Activated naive CD4-positive, alpha-beta T cell treated with anti-CD3 and anti-CD28 coated beads, Interleukin-2, amount 10 ng/mL, durations not matched to agents 7 days and 5 days (primary cell): Measurements from ENCODE around the gene NPSR1.
"Not testable (repeated sequence)": the region's sequence is repeated elsewhere in the genome, so short reads cannot be mapped to it uniquely, and the experiment has no call there.

Experiments
- CTCF ChIA-PET: fragments of 350-600 bp; sonication (Branson Sonifier 250); formaldehyde crosslinking; loops from one replicate; lab custom pipeline; 2021; ENCODE audit warnings: antibody characterized with exemption; lab: Charles Lee
- DNase-seq: peaks from one replicate; pipeline ENCODE4 v3.0.0-alpha.2; 2020
- H3K27ac Mint-ChIP-seq: one replicate; pipeline ENCODE4 v1.8.0; 2021; ENCODE audit warnings: mild to moderate bottlenecking, moderate library complexity, mixed read lengths
- H3K27me3 Mint-ChIP-seq: one replicate; pipeline ENCODE4 v1.8.0; 2021; ENCODE audit warnings: mild to moderate bottlenecking, mixed read lengths
- H3K36me3 Mint-ChIP-seq: one replicate; pipeline ENCODE4 v1.8.0; 2021; ENCODE audit warnings: mixed read lengths
- H3K4me1 Mint-ChIP-seq: one replicate; pipeline ENCODE4 v1.8.0; 2021; ENCODE audit warnings: mixed read lengths
- H3K4me3 Mint-ChIP-seq: one replicate; pipeline ENCODE4 v1.8.0; 2021; ENCODE audit warnings: mild to moderate bottlenecking, moderate library complexity, mixed read lengths
- H3K9me3 Mint-ChIP-seq: one replicate; pipeline ENCODE4 v1.8.0; 2021; ENCODE audit warnings: mixed read lengths

NPSR1 gene

DNA sequence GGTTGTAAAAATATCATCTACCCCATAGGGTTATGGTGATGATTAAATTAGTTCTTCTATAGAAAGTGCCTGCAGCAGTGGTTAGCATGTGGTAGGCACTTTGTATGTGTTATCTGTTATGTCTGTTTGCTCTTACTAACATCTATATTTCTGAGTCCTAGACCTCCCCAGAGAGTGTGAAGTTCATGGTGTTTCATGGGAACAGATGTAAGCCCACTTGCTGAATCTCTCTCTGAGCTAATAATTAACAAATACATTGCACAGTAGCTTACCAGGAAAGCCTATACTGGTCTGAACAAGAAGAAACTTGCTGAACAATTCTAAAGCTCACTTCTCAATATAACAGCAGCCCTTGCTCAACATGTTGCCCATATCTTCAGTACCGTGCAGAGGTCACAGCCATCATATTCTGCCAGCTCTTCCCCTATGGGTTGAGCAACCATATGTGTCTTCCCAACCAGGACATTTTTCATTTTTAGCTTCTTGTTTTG, 100.1 kb downstream of the NPSR1 start:
- Mint-ChIP-seq H3K27me3 (no peaks in the 10 kb centered on the region), H3K27ac (no peak overlapping the region), H3K4me1 (no peaks in the 10 kb centered on the region), H3K36me3 (no peaks in the 10 kb centered on the region), H3K9me3 (no peaks in the 10 kb centered on the region), H3K4me3 (no peak overlapping the region)
- no peak for DNase-seq
- CTCF ChIA-PET, result no interaction called here

DNA sequence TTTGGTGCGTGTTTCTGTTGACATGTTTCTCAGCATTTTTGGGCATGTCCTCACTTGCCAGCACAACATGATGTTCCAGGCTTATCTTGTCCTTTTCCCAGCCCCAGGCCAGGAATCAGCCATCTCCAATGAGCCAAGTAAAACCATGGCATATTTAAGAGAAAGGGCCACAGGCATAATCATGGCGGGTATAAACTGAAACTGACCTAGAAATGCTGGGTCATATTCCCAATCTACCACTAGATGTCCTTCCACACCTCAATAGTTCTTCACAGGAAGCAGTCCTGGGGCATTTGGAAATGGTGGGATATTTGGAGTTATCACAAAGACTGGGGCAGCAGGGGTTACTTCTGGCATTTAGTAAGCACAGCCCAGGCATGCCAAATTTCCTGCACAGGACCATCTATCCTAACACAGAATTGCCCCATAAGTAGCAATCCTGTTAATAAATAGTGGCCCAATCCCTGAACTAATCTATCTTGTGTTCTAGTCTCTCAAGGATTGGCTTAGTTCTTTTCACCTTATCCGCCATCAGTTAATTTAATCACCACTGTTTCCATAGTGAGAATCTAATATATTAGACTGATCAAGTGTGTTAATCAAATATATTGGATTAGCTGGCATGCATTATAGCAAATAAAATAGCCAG, 101.6 kb downstream of the NPSR1 start:
- H3K9me3 Mint-ChIP-seq, result no peaks in the 10 kb centered on the region
- H3K4me3 Mint-ChIP-seq, result no peak overlapping the region
- CTCF ChIA-PET, result no interaction called here
- H3K27me3 Mint-ChIP-seq, result no peaks in the 10 kb centered on the region
- no peak for DNase-seq
- no peak overlapping the region for H3K27ac Mint-ChIP-seq
- H3K4me1 Mint-ChIP-seq, result no peaks in the 10 kb centered on the region
- no peaks in the 10 kb centered on the region for H3K36me3 Mint-ChIP-seq

- Mint-ChIP-seq H3K36me3 (no peaks in the 10 kb centered on the region), H3K27me3 (no peaks in the 10 kb centered on the region), H3K9me3 (no peaks in the 10 kb centered on the region), H3K4me3 (no peak overlapping the region), H3K27ac (no peak overlapping the region), H3K4me1 (no peaks in the 10 kb centered on the region)
- CTCF ChIA-PET, result no interaction called here
- DNase-seq, result no peak
Measured at GRCh38 chr7:34760271-34760670, 102.3 kb downstream of the NPSR1 start.

DNA sequence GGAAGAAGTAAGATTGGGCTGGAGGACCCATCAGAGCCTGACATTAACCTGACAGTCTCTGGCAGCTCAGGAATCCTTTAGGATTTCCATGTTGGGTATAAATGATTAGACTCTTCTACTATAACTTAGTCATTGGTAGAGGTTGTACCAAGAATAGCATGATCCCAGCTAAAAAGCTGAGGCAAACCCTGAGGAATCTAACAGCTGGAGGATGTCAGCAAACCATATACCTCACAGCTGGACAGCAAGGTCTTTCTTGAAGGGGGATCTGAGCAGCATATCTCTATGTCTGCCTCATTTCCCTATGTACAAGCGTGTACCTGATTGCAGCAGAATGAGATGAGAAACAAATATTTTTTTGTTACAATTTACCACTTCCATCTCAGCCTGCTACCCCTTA, 103.2 kb downstream of the NPSR1 start:
- CTCF ChIA-PET, result no interaction called here
- no peak for DNase-seq
- Mint-ChIP-seq H3K4me3 (no peak overlapping the region), H3K9me3 (no peaks in the 10 kb centered on the region), H3K4me1 (no peaks in the 10 kb centered on the region), H3K36me3 (no peaks in the 10 kb centered on the region), H3K27me3 (no peaks in the 10 kb centered on the region), H3K27ac (no peak overlapping the region)

DNA sequence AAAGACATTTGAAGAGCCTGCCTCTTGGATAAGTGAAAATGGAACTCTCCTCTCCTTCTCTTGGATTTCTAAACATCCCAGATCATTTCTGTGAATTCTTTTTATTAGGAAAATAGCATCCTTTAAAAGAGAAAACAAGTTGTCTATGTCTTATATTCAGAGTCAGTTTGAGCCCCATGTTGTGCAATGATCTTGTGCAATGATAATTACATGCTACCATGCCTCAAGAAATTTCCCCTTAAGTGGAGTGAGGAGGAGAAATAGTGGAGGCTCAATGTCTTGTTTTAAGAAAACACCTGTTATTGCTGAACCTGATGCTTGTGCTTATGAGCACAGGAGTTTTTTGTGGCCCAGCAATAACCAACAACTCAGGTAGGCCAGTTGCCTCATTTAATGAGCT, 103.6 kb downstream of the NPSR1 start:
- H3K4me3 Mint-ChIP-seq, result no peak overlapping the region
- CTCF ChIA-PET, result no interaction called here

GRCh38 chr7:34762764-34763163, 104.7 kb downstream of the NPSR1 start:
- H3K9me3 Mint-ChIP-seq, result no peaks in the 10 kb centered on the region
- H3K27me3 Mint-ChIP-seq, result no peaks in the 10 kb centered on the region
- H3K4me3 Mint-ChIP-seq, result no peak overlapping the region
- no peaks in the 10 kb centered on the region for H3K4me1 Mint-ChIP-seq
- CTCF ChIA-PET, result no interaction called here
- H3K36me3 Mint-ChIP-seq, result no peaks in the 10 kb centered on the region
- H3K27ac Mint-ChIP-seq, result no peak overlapping the region
- DNase-seq, result no peak

More for the DNA sequence above, 103.6 kb downstream of the NPSR1 start:
- no peaks in the 10 kb centered on the region for H3K4me1 Mint-ChIP-seq
- no peaks in the 10 kb centered on the region for H3K27me3 Mint-ChIP-seq
- no peak for DNase-seq
- H3K27ac Mint-ChIP-seq, result no peak overlapping the region
- H3K36me3 Mint-ChIP-seq, result no peaks in the 10 kb centered on the region
- no peaks in the 10 kb centered on the region for H3K9me3 Mint-ChIP-seq

DNA sequence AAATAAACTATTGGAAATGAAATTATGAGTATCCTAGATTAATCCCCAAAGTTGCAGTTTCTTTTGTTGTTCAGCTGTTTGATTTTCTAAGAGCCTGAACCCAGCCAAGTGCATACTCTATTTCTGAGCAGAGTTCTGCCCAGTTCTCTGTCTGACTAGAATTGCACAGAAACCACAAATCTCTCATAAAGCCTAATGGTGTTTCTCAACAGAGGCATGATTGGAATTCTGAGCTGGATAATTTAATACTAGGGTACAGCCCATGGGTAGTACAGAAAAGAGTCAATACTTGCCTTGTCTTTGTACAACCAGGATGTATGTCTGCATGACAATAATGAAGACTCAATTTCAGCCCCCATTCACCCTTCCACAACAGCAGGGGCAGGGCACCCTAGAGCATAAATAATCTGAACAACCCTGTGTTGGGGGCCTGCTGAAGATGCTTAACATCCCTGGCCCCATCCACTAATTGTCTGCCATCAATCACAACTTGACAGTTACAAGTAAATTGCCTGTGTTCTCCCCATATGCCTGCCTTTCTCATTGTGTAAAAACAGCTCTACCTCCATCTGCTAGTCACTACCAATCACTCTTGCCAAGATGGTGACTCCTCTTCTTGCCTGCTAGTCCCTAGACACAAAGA, 114.4 kb downstream of the NPSR1 start:
- CTCF ChIA-PET, result interaction anchor here (0.6 kb wide), 1 partner anchor 69 kb away, joined by 3 read pairs; no protein-coding TSS in a partner anchor
- Mint-ChIP-seq H3K36me3 (no peaks in the 10 kb centered on the region), H3K9me3 (no peaks in the 10 kb centered on the region), H3K27me3 (no peaks in the 10 kb centered on the region), H3K27ac (no peak overlapping the region), H3K4me3 (no peak overlapping the region), H3K4me1 (no peaks in the 10 kb centered on the region)
- DNase-seq, result no peak

DNA sequence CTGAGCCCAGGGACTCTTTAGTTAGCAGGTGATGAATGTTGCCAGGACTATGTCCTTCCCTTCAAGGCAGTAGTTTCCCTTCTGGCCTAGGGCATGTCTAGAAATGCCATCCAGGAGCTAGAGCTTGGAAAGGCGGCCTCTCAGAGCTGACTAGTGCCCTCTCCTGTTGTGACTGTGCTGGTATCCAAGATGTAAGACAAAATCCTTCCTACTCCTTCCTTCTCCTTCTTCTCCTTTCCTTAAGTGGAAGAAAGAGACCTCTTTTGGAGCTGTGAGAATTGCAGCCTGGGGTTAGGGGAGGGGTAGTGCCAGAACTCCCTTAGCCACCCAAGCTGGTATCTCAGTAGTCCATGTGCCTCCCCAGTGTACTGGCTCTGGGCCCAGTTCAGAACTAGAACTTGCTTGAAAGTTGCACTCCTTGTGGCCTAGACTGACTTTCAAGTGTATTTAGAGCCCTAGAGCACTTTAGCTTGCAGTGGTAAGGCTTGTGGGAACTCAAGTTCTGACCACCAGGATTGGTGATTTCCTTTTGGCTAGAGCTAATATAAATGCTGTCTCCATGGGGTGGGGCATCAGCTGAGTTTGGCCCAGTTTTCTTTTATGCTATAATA, 118.8 kb downstream of the NPSR1 start:
- Mint-ChIP-seq H3K27ac (no peak overlapping the region), H3K36me3 (no peaks in the 10 kb centered on the region), H3K4me3 (no peak overlapping the region), H3K27me3 (no peaks in the 10 kb centered on the region), H3K4me1 (no peaks in the 10 kb centered on the region), H3K9me3 (no peaks in the 10 kb centered on the region)
- CTCF ChIA-PET, result no interaction called here
- no peak for DNase-seq

DNA sequence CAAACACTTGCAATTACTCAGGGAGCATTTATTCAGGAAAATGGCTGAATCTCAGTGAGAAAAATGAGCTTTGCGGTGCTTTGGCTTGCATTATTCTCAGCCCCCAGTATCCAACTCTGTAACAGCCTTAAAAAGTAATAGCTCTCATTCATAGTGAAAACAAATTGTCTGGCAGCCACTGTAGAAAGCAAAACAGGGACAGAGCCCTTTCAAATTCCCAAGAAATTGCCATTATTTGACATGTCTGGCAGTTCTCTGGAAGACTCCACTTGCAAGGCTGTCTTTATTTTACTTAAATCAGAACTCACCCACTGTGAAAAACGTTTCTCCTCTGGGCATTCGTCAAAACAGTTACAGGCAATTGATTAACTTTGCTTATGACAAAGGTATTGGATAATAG, 122.5 kb downstream of the NPSR1 start:
- no peak overlapping the region for H3K4me3 Mint-ChIP-seq
- DNase-seq, result no peak
- CTCF ChIA-PET, result interaction anchor here (0.6 kb wide), 1 partner anchor 1673 kb away, joined by 3 read pairs; no protein-coding TSS in a partner anchor
- H3K27me3 Mint-ChIP-seq, result no peaks in the 10 kb centered on the region
- peaks cover 15% of the 10 kb centered on the region for H3K9me3 Mint-ChIP-seq
- H3K27ac Mint-ChIP-seq, result no peak overlapping the region
- no peaks in the 10 kb centered on the region for H3K4me1 Mint-ChIP-seq
- H3K36me3 Mint-ChIP-seq, result no peaks in the 10 kb centered on the region

DNA sequence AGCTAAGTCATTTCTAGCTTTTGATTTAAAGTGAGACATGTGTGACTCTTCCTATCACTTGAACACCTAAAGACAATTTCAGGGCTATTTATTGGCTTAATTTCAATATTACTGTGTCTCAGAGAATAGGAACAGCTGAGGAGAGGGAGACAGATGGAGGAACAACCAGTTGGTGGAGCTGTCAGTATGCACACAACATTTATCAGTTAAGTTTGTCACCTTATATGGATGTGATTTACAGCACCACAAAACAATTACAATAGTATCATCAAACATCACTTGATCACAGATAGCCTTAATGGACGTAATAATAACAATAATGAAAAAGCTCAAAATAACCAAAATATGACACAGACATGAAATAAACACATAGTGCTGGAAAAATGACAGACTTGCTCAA, 129.6 kb downstream of the NPSR1 start:
- Mint-ChIP-seq H3K36me3 (no peaks in the 10 kb centered on the region), H3K4me3 (no peak overlapping the region), H3K4me1 (no peaks in the 10 kb centered on the region), H3K27me3 (no peaks in the 10 kb centered on the region), H3K9me3 (peaks cover 12% of the 10 kb centered on the region), H3K27ac (no peak overlapping the region)
- CTCF ChIA-PET, result no interaction called here
- no peak for DNase-seq

DNA sequence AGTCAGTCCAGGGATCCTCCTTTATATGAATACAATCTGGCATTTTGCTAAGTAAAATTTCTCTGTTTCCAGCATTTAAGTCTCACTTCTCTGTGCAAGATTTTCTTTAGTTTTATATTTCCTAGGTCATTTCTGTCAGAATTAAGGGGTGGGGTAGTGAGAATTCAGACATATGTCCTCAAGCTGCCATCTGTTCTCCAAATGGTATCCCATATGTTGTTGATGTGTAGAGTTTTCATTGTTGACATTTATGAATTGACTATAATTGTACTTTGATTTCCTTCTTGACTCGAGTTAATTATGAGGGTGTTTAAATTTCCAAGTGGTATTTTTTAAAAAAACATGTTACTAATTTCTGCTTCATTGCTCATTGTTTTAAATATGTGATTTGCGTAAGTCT, 148.8 kb downstream of the NPSR1 start:
- H3K4me1 Mint-ChIP-seq, result no peaks in the 10 kb centered on the region
- no peak overlapping the region for H3K27ac Mint-ChIP-seq
- H3K4me3 Mint-ChIP-seq, result no peak overlapping the region
- CTCF ChIA-PET, result no interaction called here
- no peaks in the 10 kb centered on the region for H3K36me3 Mint-ChIP-seq
- no peaks in the 10 kb centered on the region for H3K27me3 Mint-ChIP-seq
- no peak for DNase-seq
- no peaks in the 10 kb centered on the region for H3K9me3 Mint-ChIP-seq

DNA sequence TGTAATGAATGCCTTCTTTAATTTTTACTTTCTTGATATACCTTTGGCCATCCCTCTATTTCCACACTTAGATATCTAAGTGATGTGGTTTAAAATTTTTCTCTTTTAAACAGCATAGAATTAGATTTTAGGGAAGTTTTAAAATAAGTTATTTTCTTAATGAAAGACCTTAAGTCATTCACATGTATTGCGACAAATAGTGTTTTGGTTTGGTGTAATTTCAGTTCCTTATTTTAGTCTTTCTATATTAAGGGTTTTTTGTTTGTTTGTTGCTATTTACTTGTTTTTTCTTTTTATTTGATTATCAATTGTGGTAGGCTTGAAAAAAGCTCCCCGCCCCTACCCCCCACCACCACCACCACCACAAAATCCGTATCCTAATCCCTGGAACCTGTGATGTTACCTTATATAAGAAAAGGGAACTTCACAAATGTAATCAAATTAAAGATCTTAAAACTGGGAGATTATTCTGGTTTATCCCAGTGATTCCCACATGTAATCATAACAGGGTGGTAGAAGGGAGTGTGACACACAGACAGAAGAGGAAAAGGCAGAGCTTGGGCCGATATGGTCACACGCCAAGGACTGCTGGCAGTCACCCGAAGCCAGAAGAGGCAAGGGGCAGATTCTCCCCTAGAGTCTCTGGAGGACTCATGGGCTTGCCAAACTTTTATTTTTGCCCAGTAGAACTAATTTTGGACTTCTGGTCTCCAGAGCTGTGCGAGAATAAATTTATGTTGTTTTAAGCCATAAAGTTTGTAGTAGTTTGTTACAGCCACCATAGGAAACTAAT, 149.7 kb downstream of the NPSR1 start:
- Mint-ChIP-seq H3K36me3 (no peaks in the 10 kb centered on the region), H3K4me1 (no peaks in the 10 kb centered on the region), H3K27ac (no peak overlapping the region), H3K9me3 (no peaks in the 10 kb centered on the region), H3K27me3 (no peaks in the 10 kb centered on the region), H3K4me3 (no peak overlapping the region)
- DNase-seq, result no peak
- CTCF ChIA-PET, result no interaction called here

GRCh38 chr7:34814203-34814842, 156.3 kb downstream of the NPSR1 start:
- H3K27ac Mint-ChIP-seq, H3K36me3 Mint-ChIP-seq, H3K27me3 Mint-ChIP-seq, DNase-seq, H3K4me3 Mint-ChIP-seq, CTCF ChIA-PET, H3K4me1 Mint-ChIP-seq, H3K9me3 Mint-ChIP-seq: not testable (repeated sequence)

- CTCF ChIA-PET, result no interaction called here
- H3K27ac Mint-ChIP-seq, result no peak overlapping the region
Measured at GRCh38 chr7:34821932-34822558, 164.0 kb downstream of the NPSR1 start.

More at GRCh38 chr7:34821932-34822558, 164.0 kb downstream of the NPSR1 start:
- H3K27me3 Mint-ChIP-seq, result no peaks in the 10 kb centered on the region
- DNase-seq, result no peak
- H3K9me3 Mint-ChIP-seq, result no peaks in the 10 kb centered on the region
- no peaks in the 10 kb centered on the region for H3K4me1 Mint-ChIP-seq
- no peaks in the 10 kb centered on the region for H3K36me3 Mint-ChIP-seq
- H3K4me3 Mint-ChIP-seq, result no peak overlapping the region
